GM18858 (cell line): ENCODE data around the gene ADAMTSL4.

Experiments
- ATAC-seq: cut with Tn5 transposase; IDR thresholded peaks from one replicate; pipeline ENCODE4 v1.9.1; 2021; ENCODE audit not compliant: unreplicated experiment

The ADAMTSL4 gene

GRCh38 chr1:150532860-150533259, 16.3 kb upstream of the ADAMTSL4 start:
- no peak for ATAC-seq

- ATAC-seq, result no peak
Observed at GRCh38 chr1:150534002-150534401, 15.2 kb upstream of the ADAMTSL4 start.

GRCh38 chr1:150535511-150536287, 13.5 kb upstream of the ADAMTSL4 start:
- ATAC-seq, result no peak

DNA sequence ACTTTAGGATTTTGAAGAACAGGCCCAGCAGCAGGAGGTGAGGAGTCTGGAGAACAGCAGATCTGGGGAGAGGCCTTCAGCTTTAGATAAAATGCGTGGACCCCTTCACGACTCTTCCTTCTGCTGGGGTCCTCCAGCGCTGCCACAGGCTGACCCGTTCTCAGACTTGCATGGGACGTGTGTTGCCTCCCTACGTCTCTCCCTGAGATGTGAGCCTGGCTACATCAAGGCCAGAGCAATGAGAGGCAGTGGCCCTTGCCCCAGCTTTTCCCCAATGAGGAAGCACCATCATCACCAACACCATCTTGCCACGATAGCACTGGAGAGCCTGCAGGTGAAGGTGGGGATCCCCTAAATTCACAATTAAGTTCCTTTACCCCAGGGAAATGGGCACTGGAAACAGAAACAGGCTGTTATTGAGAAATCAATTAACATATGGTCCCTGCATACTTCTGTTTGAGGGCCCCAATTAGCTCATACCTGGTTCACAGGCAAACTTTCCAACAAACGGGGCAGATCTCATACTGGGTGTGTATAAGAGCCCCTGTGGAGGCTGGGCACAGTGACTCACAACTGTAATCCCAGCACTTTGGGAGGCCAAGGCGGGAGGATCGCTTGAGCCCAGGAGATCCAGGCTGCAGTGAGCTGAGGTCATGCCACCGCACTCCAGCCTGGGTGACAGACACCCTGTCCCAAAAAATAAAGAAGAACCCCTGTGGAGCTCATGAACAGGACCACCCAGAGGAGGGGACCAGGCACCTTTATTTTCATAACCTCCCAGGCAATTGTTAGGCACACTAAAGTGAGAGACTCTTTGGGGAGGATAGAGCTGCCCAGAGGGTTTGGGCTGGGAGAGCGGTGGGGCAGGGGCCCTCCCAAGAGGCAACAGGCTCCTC, 12.1 kb upstream of the ADAMTSL4 start:
- ATAC-seq, result no peak

DNA sequence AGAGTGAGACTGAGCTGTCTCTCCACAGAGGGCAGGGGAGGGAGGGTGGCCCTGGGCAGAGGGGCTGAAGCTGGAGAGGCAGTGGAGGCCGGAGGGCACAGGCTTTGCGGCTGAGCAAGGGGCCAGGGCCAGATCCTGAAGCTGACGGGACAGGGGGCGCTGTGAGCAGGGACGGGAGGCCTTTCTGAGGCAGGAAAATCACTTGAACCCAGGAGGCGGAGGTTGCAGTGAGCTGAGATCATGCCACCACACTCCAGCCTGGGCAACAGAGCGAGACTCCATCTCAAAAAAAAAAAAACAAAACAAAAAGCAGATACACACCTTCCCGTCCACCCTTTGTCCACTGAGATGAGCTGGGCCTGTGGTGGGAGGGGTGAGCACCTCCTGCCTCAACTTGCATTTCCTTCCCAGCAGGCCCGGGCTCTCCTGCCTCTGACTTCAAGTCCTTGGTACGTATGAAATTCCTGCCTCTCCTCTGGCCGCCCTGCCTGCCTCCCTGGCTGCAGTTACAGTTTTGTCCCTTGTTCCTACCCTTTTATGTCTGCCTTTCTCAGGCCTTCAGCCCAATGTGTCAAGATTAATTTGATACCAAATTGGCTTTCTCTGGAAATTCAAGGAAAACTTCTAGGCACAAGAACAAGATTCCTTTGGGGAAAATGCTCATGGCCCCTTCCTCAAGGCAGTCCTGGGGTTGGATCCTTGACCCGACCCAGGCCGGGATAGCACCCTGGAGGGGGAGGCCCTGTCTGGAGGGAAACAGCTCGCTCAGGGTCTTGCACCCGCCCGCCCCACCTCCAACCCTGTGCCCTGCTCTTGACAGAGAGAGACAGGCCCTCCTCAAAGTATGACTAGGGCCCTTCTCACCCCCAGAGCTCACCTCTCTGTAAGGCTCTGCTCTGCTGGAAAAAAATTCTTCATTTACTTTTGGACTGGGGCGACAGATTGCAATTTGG, 11.2 kb upstream of the ADAMTSL4 start:
- ATAC-seq, result no peak

- no peak for ATAC-seq
Observed at GRCh38 chr1:150543500-150544143, 5.6 kb upstream of the ADAMTSL4 start.

DNA sequence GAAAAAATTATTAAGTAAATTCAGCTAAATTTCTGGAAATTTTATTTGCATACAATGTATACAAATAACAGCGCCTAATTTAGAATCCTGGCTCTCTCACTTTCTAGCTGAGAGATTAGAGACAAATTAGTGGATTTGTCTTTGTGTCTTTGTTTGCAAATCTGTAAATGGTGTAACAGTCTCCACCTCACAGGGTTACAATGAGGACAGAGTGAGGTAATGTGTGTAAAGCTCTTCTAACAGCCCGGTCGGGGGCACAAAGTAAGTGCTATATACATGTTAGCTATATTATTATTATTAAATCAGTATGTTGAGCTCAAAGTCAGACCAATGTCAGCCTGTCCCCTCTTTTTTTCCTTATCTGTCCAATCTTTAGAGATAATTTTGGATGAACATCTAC, 5.0 kb upstream of the ADAMTSL4 start:
- no peak for ATAC-seq

GRCh38 chr1:150545486-150546032, 3.6 kb upstream of the ADAMTSL4 start:
- no peak for ATAC-seq

GRCh38 chr1:150546294-150546937, 2.8 kb upstream of the ADAMTSL4 start:
- no peak for ATAC-seq

- ATAC-seq, result no peak
Observed at GRCh38 chr1:150548324-150548631, 930 bp upstream of the ADAMTSL4 start.

- no peak for ATAC-seq
Observed at GRCh38 chr1:150549496-150550221, 451 bp downstream of the ADAMTSL4 start.

DNA sequence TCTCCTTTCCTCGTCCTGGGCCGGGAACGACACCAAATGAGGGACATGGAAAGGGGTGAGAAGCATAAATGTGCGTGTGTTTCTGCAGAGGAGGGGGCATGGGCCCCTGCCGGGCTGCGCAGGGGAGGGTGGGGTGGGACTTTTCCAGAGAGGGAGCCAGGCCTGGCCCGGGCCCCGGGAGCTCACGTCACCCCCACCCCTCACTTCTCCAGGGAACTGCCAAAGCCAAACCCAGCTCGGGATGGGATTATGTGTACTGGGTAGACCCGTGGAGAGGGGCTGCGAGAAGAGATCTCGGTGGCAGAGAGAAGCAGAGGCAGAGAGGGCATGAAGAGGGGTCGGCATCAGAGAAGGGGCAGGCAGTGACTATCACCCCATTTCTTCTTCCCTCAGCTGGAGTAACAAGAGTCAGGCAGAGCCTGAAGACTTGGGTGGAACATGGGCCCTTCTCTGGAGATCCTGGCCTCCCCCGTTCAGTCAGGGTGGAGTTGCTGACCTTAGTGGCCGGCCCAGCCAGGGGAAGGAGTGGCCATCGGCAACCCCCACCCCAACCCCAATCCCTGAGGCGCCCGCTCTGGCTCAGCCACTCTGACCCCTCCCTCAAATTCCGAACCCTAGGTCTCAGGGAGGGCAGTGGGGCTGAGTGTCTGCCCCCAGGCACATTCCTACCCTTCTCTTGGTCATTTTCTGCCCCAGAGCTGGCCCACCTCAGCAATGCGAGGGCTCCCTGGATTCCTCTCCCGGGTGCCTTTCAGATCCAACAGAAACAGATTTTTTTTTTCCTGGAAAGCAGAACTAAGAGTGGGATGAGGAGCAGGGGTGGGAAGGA, 1.2 kb downstream of the ADAMTSL4 start:
- no peak for ATAC-seq

DNA sequence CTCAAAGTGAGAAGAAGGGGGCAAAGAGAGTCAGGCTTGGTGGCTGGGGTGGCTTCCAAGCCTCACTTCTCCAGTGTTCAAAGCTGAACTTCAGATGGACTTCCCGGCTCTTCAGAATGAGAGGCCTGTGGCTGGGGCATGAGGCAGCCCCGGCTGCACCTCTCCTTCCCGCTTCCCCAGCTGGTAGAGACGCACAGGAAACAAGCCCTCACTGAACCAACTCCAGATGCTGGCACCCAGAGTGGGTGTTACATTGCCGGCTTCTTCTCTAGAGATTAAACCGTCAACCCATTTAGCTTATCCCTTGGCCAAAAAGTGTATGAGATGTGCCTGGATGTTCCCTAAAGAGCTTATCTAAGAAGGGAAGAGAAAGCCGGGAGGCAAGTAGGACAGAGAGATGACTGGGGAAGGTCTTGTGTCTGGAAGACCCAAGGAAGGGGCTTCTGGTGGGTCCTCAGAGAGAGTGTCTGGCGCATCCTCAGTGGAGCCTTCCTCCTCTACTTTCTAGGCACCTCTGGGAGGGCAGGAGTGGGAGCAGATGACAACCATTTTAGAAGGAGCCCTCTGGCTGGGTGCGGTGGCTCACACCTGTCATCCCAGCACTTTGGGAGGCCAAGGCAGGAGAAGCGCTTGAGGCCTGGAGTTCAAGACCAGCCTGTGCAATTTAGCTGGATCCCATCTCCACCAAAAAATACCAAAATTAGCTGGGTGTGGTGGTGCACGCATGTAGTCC, 2.0 kb downstream of the ADAMTSL4 start:
- no peak for ATAC-seq

DNA sequence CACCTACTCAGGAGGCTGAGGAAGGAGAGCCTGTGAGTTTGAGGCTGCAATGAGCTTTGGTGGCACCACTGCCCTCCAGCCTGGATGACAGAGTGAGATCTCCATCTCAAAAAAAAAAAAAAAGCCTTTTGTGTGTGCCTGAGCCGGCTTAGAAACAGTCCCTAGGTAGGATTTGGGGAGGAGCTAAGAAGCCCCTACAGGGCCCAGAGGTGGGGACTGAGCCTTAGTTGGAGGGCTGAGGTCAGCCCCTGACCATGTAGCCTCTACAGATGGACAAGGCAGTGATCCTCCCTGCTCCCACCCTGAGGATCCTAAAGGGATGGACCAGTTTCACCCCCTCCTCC, 2.5 kb downstream of the ADAMTSL4 start:
- ATAC-seq, result no peak

DNA sequence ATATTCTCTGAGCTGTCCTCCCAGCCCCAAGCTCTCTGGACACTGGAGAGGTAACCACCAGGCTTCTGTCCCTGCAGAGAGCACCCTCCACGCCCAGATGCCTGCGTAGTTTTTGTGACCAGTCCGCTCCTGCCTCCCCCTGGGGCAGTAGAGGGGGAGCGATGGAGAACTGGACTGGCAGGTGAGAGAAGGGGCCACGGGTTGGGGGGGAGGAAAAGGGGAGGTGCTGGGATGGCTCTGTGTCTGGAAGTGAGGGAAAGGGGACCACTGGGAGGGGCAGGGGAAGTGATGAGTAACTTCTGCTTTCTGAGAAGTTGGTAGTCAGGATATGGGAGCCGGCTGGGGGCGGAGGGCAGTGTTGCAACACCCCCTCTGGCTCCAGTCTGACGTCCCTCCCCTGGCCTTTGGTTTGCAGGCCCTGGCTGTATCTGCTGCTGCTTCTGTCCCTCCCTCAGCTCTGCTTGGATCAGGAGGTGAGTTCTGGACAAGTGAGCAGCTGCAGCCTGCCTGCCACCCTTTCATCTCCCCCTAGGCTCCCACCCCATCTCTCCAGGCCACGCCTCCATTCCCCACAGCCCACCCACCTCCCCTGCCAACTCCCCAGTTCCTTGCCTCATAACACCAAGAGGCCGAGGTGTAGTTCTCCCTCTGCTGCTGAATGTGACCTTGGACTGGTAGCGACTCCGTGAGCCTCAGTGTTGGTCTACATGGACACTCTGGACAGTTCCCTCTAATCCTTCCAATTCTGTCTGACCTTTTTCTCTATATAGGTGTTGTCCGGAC, 3.1 kb downstream of the ADAMTSL4 start:
- ATAC-seq, result no peak

DNA sequence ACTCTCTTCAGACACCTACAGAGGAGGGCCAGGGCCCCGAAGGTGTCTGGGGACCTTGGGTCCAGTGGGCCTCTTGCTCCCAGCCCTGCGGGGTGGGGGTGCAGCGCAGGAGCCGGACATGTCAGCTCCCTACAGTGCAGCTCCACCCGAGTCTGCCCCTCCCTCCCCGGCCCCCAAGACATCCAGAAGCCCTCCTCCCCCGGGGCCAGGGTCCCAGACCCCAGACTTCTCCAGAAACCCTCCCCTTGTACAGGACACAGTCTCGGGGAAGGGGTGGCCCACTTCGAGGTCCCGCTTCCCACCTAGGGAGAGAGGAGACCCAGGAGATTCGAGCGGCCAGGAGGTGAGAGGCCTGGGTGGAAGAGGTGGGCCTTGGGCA, 3.7 kb downstream of the ADAMTSL4 start:
- no peak for ATAC-seq
